Right cardiac atrium (tissue), 5 donors: ENCODE results near the gene NAA60. TPM values are rescaled to one million over a fixed set of nuclear protein-coding genes. Genes with fewer than 3 reads are reported as not detected.
"Not testable (repeated sequence)": the region's sequence is repeated elsewhere in the genome, so short reads cannot be mapped to it uniquely, and the experiment has no call there.

Experiments used
- ATAC-seq, 2 donors: fragments of 200-7000 bp; cut with Tn5 transposase; one replicate each; pipeline versions ENCODE4 v1.8.0 to v1.9.1; 2020; ENCODE audit warnings: moderate library complexity in 2 of 2, mild to moderate bottlenecking in 1 of 2
- DNase-seq, 3 donors: peaks; one replicate each; pipeline ENCODE4 v3.0.0-alpha.2; 2020
- H3K27ac ChIP-seq: one replicate; pipeline ENCODE4 v1.5.1; 2013; ENCODE audit warnings: mild to moderate bottlenecking, low read length, control low read depth, moderate library complexity
- H3K27me3 ChIP-seq: one replicate; pipeline ENCODE4 v1.6.1; 2013; ENCODE audit not compliant: control insufficient read depth, insufficient read depth
- H3K4me1 ChIP-seq: one replicate; pipeline ENCODE4 v1.6.1; 2013; ENCODE audit warnings: low read length; ENCODE audit not compliant: control insufficient read depth, insufficient read depth
- H3K4me3 ChIP-seq: one replicate; pipeline ENCODE4 v1.5.1; 2013; ENCODE audit warnings: low read length, control low read depth
- H3K9me3 ChIP-seq: one replicate; pipeline ENCODE4 v1.6.1; 2013; ENCODE audit warnings: low read length; ENCODE audit not compliant: control insufficient read depth
- WGBS: extraction: QIAGEN DNeasy Blood & Tissue Kit; methylation state at CpG from one replicate; pipeline ENCODE4 v1.1.7; 2013; 5-methylcytosine and 5-hydroxymethylcytosine counted together
- intact Hi-C, 4 donors: fragments of 100-400 bp; cut with DNase I; formaldehyde crosslinking; loops; one replicate each; pipeline versions ENCODE4 v1.11.0 to v1.14.0; 2022 to 2023
- polyA plus RNA-seq: library from polyadenylated mRNA; stranded (reverse); fragments of 200-250 nt; gene quantifications from one replicate; pipeline ENCODE4 v1.2.3, GENCODE V29; 2013
- total RNA-seq, 4 donors: library from RNA; stranded (reverse); fragmentation: NEBNext Ultra II Directional; extraction: Animal tissue kit (Norgen Biotek cat#: 25700); gene quantifications; one replicate each; pipeline ENCODE4 v1.2.1, GENCODE V29; 2021
- donor health status: healthy with polysubstance abuse.
- donor health status: DM: no; HTN: yes; CAD: no.
- donor health status: DM: no; HTN: no; CAD: no.
- donor health status: DM: no; HTN: yes; CAD: no; lungs with severe emphysema.
- donor health status: DM: yes; HTN: yes; CAD: no.

Gene NAA60
- total and polyA plus RNA-seq, 5 donors = 40.7 to 51.5 (median 49.8) TPM

DNA sequence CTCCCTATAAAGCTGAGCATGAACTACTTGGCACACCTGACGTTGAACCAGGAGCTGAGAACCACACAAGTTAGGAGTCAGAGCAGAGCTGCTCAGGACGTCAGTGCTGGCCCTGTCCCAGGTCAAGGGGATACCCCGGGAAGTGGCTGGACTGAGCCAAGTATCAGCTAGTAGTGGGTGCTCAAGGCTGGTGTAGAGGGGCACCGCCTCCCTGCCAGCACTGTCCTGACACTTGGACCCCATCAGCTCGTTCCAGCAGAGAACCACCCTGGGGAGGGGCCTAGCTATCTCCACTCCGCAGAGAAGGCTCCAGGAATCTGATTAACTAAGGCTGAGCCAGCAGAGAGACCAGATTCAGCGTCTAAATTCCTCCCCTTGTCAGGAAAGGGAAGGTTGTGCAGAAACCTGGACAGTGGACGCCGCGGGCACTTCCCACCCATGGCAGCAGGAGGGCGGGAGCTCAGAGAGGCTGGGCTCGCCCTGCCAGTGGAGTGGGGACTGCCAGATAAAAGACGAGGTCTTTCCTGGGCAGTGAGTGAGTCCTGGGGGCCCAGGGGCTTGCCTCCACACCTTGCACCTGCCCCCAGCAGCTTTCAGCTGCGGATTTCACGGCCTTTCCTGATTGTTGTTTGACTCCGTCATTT lies 30.8 kb downstream of the NAA60 start:
- H3K27ac ChIP-seq = no peak overlapping the region
- H3K9me3 ChIP-seq = no peaks in the 10 kb centered on the region
- peak in 1 of 3 donors; percentile 69 for DNase-seq
- WGBS = 56% methylated on average over 16 of the region's 16 CpGs
- ATAC-seq = peak; percentile 49 to 54
- intact Hi-C loops = loop anchor here in 1 of 4 donors (5.0 kb wide), 1 partner anchor 108 kb away; no protein-coding TSS in a partner anchor
- H3K4me1 ChIP-seq = peaks cover 7% of the 10 kb centered on the region
- no peak overlapping the region for H3K4me3 ChIP-seq
- no peaks in the 10 kb centered on the region for H3K27me3 ChIP-seq

GRCh38 chr16:3474870-3475269 lies 31.4 kb downstream of the NAA60 start:
- H3K4me1 ChIP-seq, ATAC-seq, H3K27ac ChIP-seq: not testable (repeated sequence)

DNA sequence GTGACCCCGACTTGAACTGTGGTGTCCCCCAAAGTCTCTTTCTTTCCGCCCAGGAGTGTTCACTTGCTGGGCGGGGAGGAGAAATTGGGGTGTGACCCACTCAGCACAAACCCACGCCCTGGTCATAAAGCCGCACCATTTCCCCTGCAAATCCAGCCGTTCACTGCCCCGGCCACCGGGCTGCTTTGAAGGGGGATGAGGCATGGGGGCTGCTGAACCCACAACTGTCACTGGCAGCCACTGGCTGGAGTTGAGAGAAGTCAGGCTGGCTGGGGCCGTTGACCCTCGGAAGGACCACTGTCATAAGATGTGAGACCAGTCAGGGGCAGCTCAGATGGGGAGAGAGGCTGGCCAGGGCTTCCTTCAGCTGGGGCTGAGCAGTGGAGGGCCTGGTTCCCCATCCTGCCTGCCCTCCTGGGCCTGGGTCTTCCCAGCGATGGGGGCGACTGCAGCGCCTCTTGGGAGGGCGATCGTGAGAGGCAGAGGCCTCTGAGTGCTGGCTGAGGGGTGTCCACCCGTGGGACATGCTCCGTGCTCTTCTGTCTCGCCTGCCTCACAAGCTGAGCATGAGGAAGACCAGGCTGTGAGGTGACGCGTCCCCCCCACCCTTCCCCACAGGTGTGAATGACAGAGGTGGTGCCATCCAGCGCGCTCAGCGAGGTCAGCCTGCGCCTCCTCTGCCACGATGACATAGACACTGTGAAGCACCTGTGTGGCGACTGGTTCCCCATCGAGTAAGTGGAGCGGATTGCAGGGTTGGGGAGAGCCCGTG lies 32.3 kb downstream of the NAA60 start:
- 84% methylated on average over 29 of the region's 29 CpGs for WGBS
- DNase-seq (peak in 1 of 3 donors; percentile 55), ATAC-seq (peak in 1 of 2 donors; percentile 10)
- no peak overlapping the region for H3K27ac ChIP-seq
- H3K27me3 ChIP-seq = no peaks in the 10 kb centered on the region
- peaks cover 2% of the 10 kb centered on the region for H3K4me1 ChIP-seq
- H3K9me3 ChIP-seq = no peaks in the 10 kb centered on the region
- H3K4me3 ChIP-seq = no peak overlapping the region
- intact Hi-C loops = no loop called here

More at GRCh38 chr16:3474870-3475269, 31.4 kb downstream of the NAA60 start:
- intact Hi-C loops = loop anchor here in 1 of 4 donors (5.0 kb wide), 1 partner anchor 107 kb away; no protein-coding TSS in a partner anchor
- 98% methylated on average over 7 of the region's 7 CpGs for WGBS
- not testable (repeated sequence) for H3K4me3 ChIP-seq, H3K27me3 ChIP-seq, H3K9me3 ChIP-seq
- peak in 1 of 3 donors; percentile 3 for DNase-seq

GRCh38 chr16:3476409-3476808 lies 32.9 kb downstream of the NAA60 start:
- Histone ChIP-seq H3K27ac (no peak overlapping the region), H3K27me3 (no peaks in the 10 kb centered on the region), H3K9me3 (no peaks in the 10 kb centered on the region), H3K4me3 (no peak overlapping the region), H3K4me1 (peaks cover 2% of the 10 kb centered on the region)
- WGBS = 73% methylated on average over 3 of the region's 3 CpGs
- intact Hi-C loops = no loop called here
- DNase-seq (no peak), ATAC-seq (peak; percentile 4 to 6)

DNA sequence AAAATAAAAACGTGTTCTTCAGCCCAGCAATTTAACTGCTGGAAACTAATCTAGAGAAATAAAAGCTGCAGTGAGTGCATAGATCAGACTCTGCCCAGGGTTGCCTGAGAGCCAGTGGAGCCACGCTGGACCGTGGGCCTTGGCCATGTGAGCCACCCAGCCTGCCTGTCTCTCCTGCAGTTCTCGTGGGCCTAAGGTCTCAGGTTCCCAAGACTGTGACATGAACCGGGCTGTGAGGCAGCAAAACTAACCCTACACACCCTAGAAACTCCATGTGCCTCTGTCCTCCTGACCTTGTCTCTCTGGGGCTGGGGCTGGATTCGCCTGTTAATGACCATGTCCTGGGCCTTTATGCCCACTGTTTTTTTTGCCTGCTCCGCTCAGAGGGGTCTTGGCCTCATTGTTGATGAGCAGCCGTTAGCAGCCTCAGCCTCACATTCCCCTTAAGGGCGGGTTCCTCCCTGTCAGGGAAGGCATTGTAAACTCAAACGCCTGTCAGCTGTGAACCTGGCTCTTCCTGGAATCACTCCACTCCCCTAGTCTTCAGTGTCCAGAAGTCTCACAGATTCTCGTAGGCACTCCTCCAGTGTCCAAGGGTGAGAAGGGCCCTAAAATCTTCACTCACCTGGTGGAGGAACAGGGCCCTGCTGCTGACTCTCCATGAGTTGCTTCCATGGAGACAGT lies 34.9 kb downstream of the NAA60 start:
- WGBS = 71% methylated on average over 11 of the region's 11 CpGs
- Histone ChIP-seq H3K9me3 (no peaks in the 10 kb centered on the region), H3K4me1 (peaks cover 6% of the 10 kb centered on the region), H3K27me3 (no peaks in the 10 kb centered on the region), H3K27ac (peak overlapping the region; percentile 81), H3K4me3 (no peak overlapping the region)
- DNase-seq (peak in 1 of 3 donors; percentile 11), ATAC-seq (no peak)
- intact Hi-C loops = no loop called here

- DNase-seq (peak in 1 of 3 donors; percentile 6), ATAC-seq (no peak)
- intact Hi-C loops = no loop called here
- Histone ChIP-seq H3K27ac (no peak overlapping the region), H3K27me3 (no peaks in the 10 kb centered on the region), H3K4me3 (no peak overlapping the region), H3K9me3 (no peaks in the 10 kb centered on the region), H3K4me1 (peaks cover 5% of the 10 kb centered on the region)
- WGBS = 81% methylated on average over 12 of the region's 12 CpGs
Measured at GRCh38 chr16:3479654-3480216, 36.3 kb downstream of the NAA60 start.

- Histone ChIP-seq H3K4me1 (peaks cover 5% of the 10 kb centered on the region), H3K27ac (peak overlapping the region; percentile 26), H3K9me3 (no peaks in the 10 kb centered on the region), H3K4me3 (no peak overlapping the region), H3K27me3 (no peaks in the 10 kb centered on the region)
- DNase-seq = peak in 1 of 3 donors; percentile 54
- intact Hi-C loops = no loop called here
- WGBS = 56% methylated on average over 18 of the region's 18 CpGs
- ATAC-seq = peak in 1 of 2 donors; percentile 24
Measured at GRCh38 chr16:3480901-3481695, 37.6 kb downstream of the NAA60 start.

GRCh38 chr16:3481696-3482658 lies 38.5 kb downstream of the NAA60 start:
- Histone ChIP-seq H3K27ac (peak overlapping the region; percentile 26), H3K27me3 (no peaks in the 10 kb centered on the region), H3K4me1 (peaks cover 5% of the 10 kb centered on the region), H3K9me3 (no peaks in the 10 kb centered on the region), H3K4me3 (no peak overlapping the region)
- intact Hi-C loops = no loop called here
- ATAC-seq (peak in 1 of 2 donors; percentile 6), DNase-seq (peak in 1 of 3 donors; percentile 44)
- WGBS = 83% methylated on average over 32 of the region's 32 CpGs

- H3K9me3 ChIP-seq = no peaks in the 10 kb centered on the region
- no peaks in the 10 kb centered on the region for H3K27me3 ChIP-seq
- intact Hi-C loops = no loop called here
Measured at GRCh38 chr16:3482659-3483241, 39.3 kb downstream of the NAA60 start.

More at GRCh38 chr16:3482659-3483241, 39.3 kb downstream of the NAA60 start:
- H3K4me3 ChIP-seq = no peak overlapping the region
- H3K27ac ChIP-seq = no peak overlapping the region
- ATAC-seq = no peak
- H3K4me1 ChIP-seq = peaks cover 5% of the 10 kb centered on the region
- 94% methylated on average over 18 of the region's 18 CpGs for WGBS
- peak in 1 of 3 donors; percentile 23 for DNase-seq
